ENCODE data around the gene RXRA.

GRCh38 chr9:134404376-134405358 is 78.4 kb downstream of the RXRA start:
- TF ChIP-seq CTCF (IDR thresholded peaks at IDR 0.05) (no peak), POLR2A (IDR thresholded peaks at IDR 0.05) (no peak)
